Prostate gland (tissue), 2 donors: Measurements from ENCODE around the gene RORB. TPM values are rescaled to one million over a fixed set of nuclear protein-coding genes. Genes with fewer than 3 reads are reported as not detected.

Experiments
- DNase-seq: peaks from one replicate; pipeline ENCODE4 v3.0.0-alpha.2; 2019; ENCODE audit warnings: low spot score
- H3K27ac ChIP-seq, 2 donors: fragments of 200-600 bp; sonication (generic); 2 replicates each; pipeline ENCODE4 v1.5.1; 2017 to 2019
- H3K27me3 ChIP-seq: fragments of 200-600 bp; sonication (generic); replicated peaks from 2 replicates; pipeline ENCODE4 v1.5.1; 2019; ENCODE audit not compliant: insufficient read depth
- H3K36me3 ChIP-seq, 2 donors: fragments of 200-600 bp; sonication (generic); 1 replicate in 1 of 2; 2 replicates in 1 of 2; pipeline versions ENCODE4 v1.5.1 to v1.8.1; 2017 to 2019
- H3K4me1 ChIP-seq: fragments of 200-600 bp; sonication (generic); replicated peaks from 2 replicates; pipeline ENCODE4 v1.5.1; 2019
- H3K4me3 ChIP-seq, 2 donors: fragments of 200-600 bp; sonication (generic); 2 replicates each; pipeline ENCODE4 v1.5.1; 2017 to 2019
- H3K9me3 ChIP-seq: fragments of 200-600 bp; sonication (generic); 2 replicates; pipeline ENCODE4 v1.5.1; 2017
- CTCF ChIP-seq, 4 experiments: fragments of 200-600 bp in 2 of 4; fragments of 450-650 bp in 2 of 4; sonication (generic) in 2 of 4; IDR thresholded peaks; 1 replicate in 3 of 4; 2 replicates in 1 of 4; pipeline ENCODE4 v1.5.1; 2016 to 2019; ENCODE audit warnings: antibody characterized with exemption in 4 of 4, mild to moderate bottlenecking in 2 of 4, moderate library complexity in 2 of 4
- POLR2A ChIP-seq: fragments of 450-650 bp; IDR thresholded peaks from one replicate; pipeline ENCODE4 v1.6.1; 2016; ENCODE audit warnings: antibody characterized with exemption, mild to moderate bottlenecking
- POLR2AphosphoS5 ChIP-seq: sonication (generic); formaldehyde crosslinking; IDR thresholded peaks from one replicate; pipeline ENCODE4 v1.6.1; 2017; ENCODE audit warnings: antibody characterized with exemption
- WGBS: methylation state at CpG from one replicate; pipeline ENCODE4 v1.1.5; 2018; 5-methylcytosine and 5-hydroxymethylcytosine counted together
- intact Hi-C: fragments of 100-400 bp; cut with DNase I; formaldehyde crosslinking; loops from one replicate; pipeline ENCODE4 v1.14.2; 2022
- total RNA-seq, 2 donors: library from RNA; depleted of rRNA; stranded (reverse); fragments of >200 nt; gene quantifications; one replicate each; pipeline ENCODE4 v1.1.0, GENCODE V29; 2016

RORB gene
- total RNA-seq, 2 donors from 2014 or later = 1.4 to 1.7 TPM

- TF ChIP-seq POLR2AphosphoS5 (no peak), CTCF (IDR thresholded peaks at IDR 0.05) (no peak), POLR2A (no peak)
- intact Hi-C loops = no loop called here
- no peaks in the 10 kb centered on the region for H3K27me3 ChIP-seq
- H3K27ac ChIP-seq = no peak overlapping the region
- no peak overlapping the region for H3K4me3 ChIP-seq
- H3K4me1 ChIP-seq = no peaks in the 10 kb centered on the region
- no peak for DNase-seq
- no peaks in the 10 kb centered on the region for H3K36me3 ChIP-seq
- no peaks in the 10 kb centered on the region for H3K9me3 ChIP-seq
- 89% methylated on average over 1 of the region's 1 CpG for WGBS
Observed at GRCh38 chr9:74463825-74464224, 33.3 kb upstream of the RORB start.

GRCh38 chr9:74478606-74479005 lies 18.5 kb upstream of the RORB start:
- H3K4me3 ChIP-seq = no peak overlapping the region
- no peaks in the 10 kb centered on the region for H3K27me3 ChIP-seq
- no peaks in the 10 kb centered on the region for H3K36me3 ChIP-seq
- no peak for DNase-seq
- intact Hi-C loops = no loop called here
- no peak overlapping the region for H3K27ac ChIP-seq
- H3K9me3 ChIP-seq = no peaks in the 10 kb centered on the region
- TF ChIP-seq POLR2A = no peak
- TF ChIP-seq POLR2AphosphoS5 = no peak
- TF ChIP-seq CTCF (IDR thresholded peaks at IDR 0.05) = no peak
- H3K4me1 ChIP-seq = no peaks in the 10 kb centered on the region
- WGBS = 73% methylated on average over 6 of the region's 6 CpGs

GRCh38 chr9:74479711-74480110 lies 17.4 kb upstream of the RORB start:
- Histone ChIP-seq H3K27ac (no peak overlapping the region), H3K36me3 (no peaks in the 10 kb centered on the region), H3K9me3 (no peaks in the 10 kb centered on the region), H3K4me1 (no peaks in the 10 kb centered on the region), H3K27me3 (no peaks in the 10 kb centered on the region), H3K4me3 (no peak overlapping the region)
- WGBS = 81% methylated on average over 1 of the region's 1 CpG
- TF ChIP-seq POLR2AphosphoS5 (no peak), CTCF (IDR thresholded peaks at IDR 0.05) (no peak), POLR2A (no peak)
- DNase-seq = no peak
- intact Hi-C loops = no loop called here

DNA sequence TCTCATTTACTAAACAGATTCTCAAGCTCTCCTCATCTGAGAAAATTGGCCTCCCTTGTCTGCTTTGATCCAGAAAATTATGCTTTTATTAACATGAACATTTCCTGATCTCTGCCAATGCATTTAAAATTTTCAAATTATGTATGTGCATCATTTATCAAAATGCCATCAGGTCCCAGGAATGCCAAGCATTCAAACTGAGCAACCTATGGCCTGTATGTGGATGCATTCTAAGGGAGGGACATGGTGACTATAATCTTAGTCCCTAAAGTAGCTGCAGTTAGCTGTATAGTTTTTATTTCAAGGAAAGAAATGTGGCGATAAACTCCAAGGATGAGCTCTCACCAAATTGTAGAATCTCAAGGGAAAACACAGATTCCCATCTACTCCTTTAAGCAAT lies 9.7 kb upstream of the RORB start:
- Histone ChIP-seq H3K27ac (no peak overlapping the region), H3K4me3 (no peak overlapping the region), H3K36me3 (no peaks in the 10 kb centered on the region), H3K9me3 (no peaks in the 10 kb centered on the region), H3K27me3 (no peaks in the 10 kb centered on the region), H3K4me1 (no peaks in the 10 kb centered on the region)
- TF ChIP-seq POLR2AphosphoS5 (no peak), CTCF (IDR thresholded peaks at IDR 0.05) (no peak), POLR2A (no peak)
- intact Hi-C loops = no loop called here
- 94% methylated on average over 1 of the region's 1 CpG for WGBS
- no peak for DNase-seq

DNA sequence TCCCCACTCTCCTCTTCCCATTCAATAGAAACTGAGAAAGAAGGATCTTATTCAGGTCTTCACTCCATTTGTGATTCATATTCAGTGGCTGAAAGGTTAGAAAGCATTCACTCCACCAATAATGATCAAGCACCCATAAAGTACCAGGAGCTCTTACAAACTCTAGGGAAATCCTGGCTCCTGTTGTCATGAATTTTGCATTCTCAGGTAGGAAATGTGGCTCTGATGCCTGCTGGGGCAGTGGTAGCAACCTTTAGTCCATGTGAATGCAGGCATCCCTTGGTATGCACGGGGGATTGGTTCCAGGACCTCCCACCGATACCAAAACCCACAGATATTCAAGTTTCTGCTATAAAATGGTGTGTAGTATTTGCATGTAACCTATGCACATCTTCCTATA lies 3.6 kb upstream of the RORB start:
- TF ChIP-seq CTCF (IDR thresholded peaks at IDR 0.05) (no peak), POLR2A (no peak), POLR2AphosphoS5 (no peak)
- intact Hi-C loops = no loop called here
- H3K4me1 ChIP-seq = no peaks in the 10 kb centered on the region
- no peaks in the 10 kb centered on the region for H3K9me3 ChIP-seq
- no peak overlapping the region for H3K4me3 ChIP-seq
- H3K27ac ChIP-seq = no peak overlapping the region
- 35% methylated on average over 2 of the region's 2 CpGs for WGBS
- no peaks in the 10 kb centered on the region for H3K36me3 ChIP-seq
- no peaks in the 10 kb centered on the region for H3K27me3 ChIP-seq
- no peak for DNase-seq
